ENCODE measurements around the gene BANK1.
A peak's percentile ranks its signal among the peaks of the same experiment; 100 is the strongest.

Gene BANK1

DNA sequence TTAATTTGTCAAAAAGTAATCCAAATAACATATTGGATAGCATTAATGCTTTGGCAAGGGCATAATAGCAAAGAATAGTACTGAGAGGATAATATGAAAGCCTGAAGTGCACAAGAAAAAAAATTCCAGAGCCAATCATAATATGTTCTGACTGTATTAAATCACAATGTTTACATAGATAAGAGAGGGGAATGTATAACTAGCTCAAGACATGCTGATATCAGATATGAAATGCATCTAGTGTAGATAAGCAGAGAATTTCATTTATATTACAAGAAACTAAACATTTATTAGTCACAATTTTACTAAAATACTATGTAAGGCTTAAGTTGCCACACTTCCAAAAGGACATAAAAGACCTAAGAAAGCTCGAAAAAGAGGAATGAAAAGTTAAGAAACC, 193.3 kb downstream of the BANK1 start:
- no peak overlapping the region for H2BK120ac ChIP-seq (ENCODE audit: low read depth, low read length)
- no peak overlapping the region for H4K8ac ChIP-seq (ENCODE audit: low read length)
- H3K4me2 ChIP-seq (ENCODE audit: low read length, poor library complexity, severe bottlenecking), result no peak overlapping the region
- H3K9me3 ChIP-seq (ENCODE audit: control insufficient read depth, low read length), result peaks cover 6% of the 10 kb centered on the region
- no peak overlapping the region for H2BK12ac ChIP-seq (ENCODE audit: low read length in 2 of 2)
- H3K9ac ChIP-seq (ENCODE audit: low read length), result no peak overlapping the region
- DNase-seq, result no peak
- H3K14ac ChIP-seq (ENCODE audit: low read length in 2 of 2), result no peak overlapping the region
- H2AFZ ChIP-seq (ENCODE audit: low read depth, low read length), result no peak overlapping the region
- no peak overlapping the region for H2BK15ac ChIP-seq (ENCODE audit: low read depth, poor library complexity, severe bottlenecking)
- H3K4me1 ChIP-seq (ENCODE audit: control insufficient read depth, insufficient read depth, low read depth, low read length), result no peaks in the 10 kb centered on the region
- no peak overlapping the region for H3K4me3 ChIP-seq (ENCODE audit: insufficient read depth in 1 of 2, low read depth in 1 of 2, low read length in 2 of 2)
- no peaks in the 10 kb centered on the region for H3K36me3 ChIP-seq (ENCODE audit: control insufficient read depth in 1 of 2, insufficient read depth in 2 of 2, low read depth in 1 of 2, low read length in 2 of 2)
- no peak overlapping the region for H3K4ac ChIP-seq (ENCODE audit: low read depth in 1 of 2, low read length in 2 of 2)
- no peaks in the 10 kb centered on the region for H3K27me3 ChIP-seq (ENCODE audit: control insufficient read depth in 1 of 2, insufficient read depth in 1 of 2, low read length in 2 of 2)
- H3K18ac ChIP-seq (ENCODE audit: low read depth in 1 of 2, low read length in 2 of 2), result no peak overlapping the region
- WGBS, result 71% methylated on average over 1 of the region's 1 CpG
- H3K23ac ChIP-seq (ENCODE audit: low read length in 2 of 2), result no peak overlapping the region
- H3K79me1 ChIP-seq (replicated peaks; ENCODE audit: low read length, poor library complexity, severe bottlenecking), result no peaks in the 10 kb centered on the region
- H4K91ac ChIP-seq (ENCODE audit: low read length), result no peak overlapping the region
- no peak overlapping the region for H3K27ac ChIP-seq (ENCODE audit: low read length, poor library complexity, severe bottlenecking)
- H2BK5ac ChIP-seq (ENCODE audit: low read depth, low read length, poor library complexity, severe bottlenecking), result no peak overlapping the region
- no peak overlapping the region for H2AK5ac ChIP-seq (ENCODE audit: low read length, severe bottlenecking)

DNA sequence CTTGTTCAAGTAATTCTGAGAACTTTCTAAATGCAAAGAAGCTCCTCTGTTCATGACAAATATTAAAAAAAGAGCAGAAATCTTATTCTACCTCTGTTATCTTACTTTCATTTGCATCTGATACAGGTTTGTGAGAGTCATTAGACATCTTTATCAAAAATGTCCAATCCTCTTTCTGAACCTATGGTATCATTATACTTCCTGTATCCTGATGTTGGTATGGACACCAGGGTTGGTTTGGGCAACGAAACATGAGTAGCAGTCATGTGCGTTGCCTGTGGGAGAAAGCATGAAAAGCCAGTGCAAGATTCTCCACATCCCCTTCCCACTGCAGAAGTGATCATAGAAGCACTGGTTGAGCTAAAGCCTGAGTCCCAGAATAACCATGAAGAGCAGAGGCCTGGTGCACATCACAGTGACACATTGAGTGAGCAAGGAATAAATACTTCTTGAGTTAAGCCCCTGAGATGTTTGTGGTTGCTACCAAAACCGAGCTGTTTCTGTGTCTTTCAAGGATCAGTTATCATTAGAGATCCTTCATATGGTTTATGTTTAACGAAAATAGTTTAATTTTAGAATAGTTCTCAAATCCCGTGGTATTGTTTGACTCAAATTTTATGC, 197.2 kb downstream of the BANK1 start:
- no peak overlapping the region for H3K4ac ChIP-seq (ENCODE audit: low read depth in 1 of 2, low read length in 2 of 2)
- H2AK5ac ChIP-seq (ENCODE audit: low read length, severe bottlenecking), result no peak overlapping the region
- H3K27me3 ChIP-seq (ENCODE audit: control insufficient read depth in 1 of 2, insufficient read depth in 1 of 2, low read length in 2 of 2), result no peaks in the 10 kb centered on the region
- H3K27ac ChIP-seq (ENCODE audit: low read length, poor library complexity, severe bottlenecking), result no peak overlapping the region
- no peak overlapping the region for H4K91ac ChIP-seq (ENCODE audit: low read length)
- no peak overlapping the region for H3K4me3 ChIP-seq (ENCODE audit: insufficient read depth in 1 of 2, low read depth in 1 of 2, low read length in 2 of 2)
- H2BK5ac ChIP-seq (ENCODE audit: low read depth, low read length, poor library complexity, severe bottlenecking), result no peak overlapping the region
- no peak overlapping the region for H3K14ac ChIP-seq (ENCODE audit: low read length in 2 of 2)
- no peak overlapping the region for H3K9ac ChIP-seq (ENCODE audit: low read length)
- H2AFZ ChIP-seq (ENCODE audit: low read depth, low read length), result no peak overlapping the region
- H3K4me2 ChIP-seq (ENCODE audit: low read length, poor library complexity, severe bottlenecking), result no peak overlapping the region
- no peak overlapping the region for H3K23ac ChIP-seq (ENCODE audit: low read length in 2 of 2)
- H4K8ac ChIP-seq (ENCODE audit: low read length), result no peak overlapping the region
- H3K79me1 ChIP-seq (replicated peaks; ENCODE audit: low read length, poor library complexity, severe bottlenecking), result no peaks in the 10 kb centered on the region
- WGBS, result 17% methylated on average over 4 of the region's 5 CpGs
- H2BK15ac ChIP-seq (ENCODE audit: low read depth, poor library complexity, severe bottlenecking), result no peak overlapping the region
- no peaks in the 10 kb centered on the region for H3K4me1 ChIP-seq (ENCODE audit: control insufficient read depth, insufficient read depth, low read depth, low read length)
- peaks cover 6% of the 10 kb centered on the region for H3K9me3 ChIP-seq (ENCODE audit: control insufficient read depth, low read length)
- DNase-seq, result peak; percentile 89
- H3K36me3 ChIP-seq (ENCODE audit: control insufficient read depth in 1 of 2, insufficient read depth in 2 of 2, low read depth in 1 of 2, low read length in 2 of 2), result no peaks in the 10 kb centered on the region
- no peak overlapping the region for H3K18ac ChIP-seq (ENCODE audit: low read depth in 1 of 2, low read length in 2 of 2)
- H2BK120ac ChIP-seq (ENCODE audit: low read depth, low read length), result no peak overlapping the region
- no peak overlapping the region for H2BK12ac ChIP-seq (ENCODE audit: low read length in 2 of 2)

DNA sequence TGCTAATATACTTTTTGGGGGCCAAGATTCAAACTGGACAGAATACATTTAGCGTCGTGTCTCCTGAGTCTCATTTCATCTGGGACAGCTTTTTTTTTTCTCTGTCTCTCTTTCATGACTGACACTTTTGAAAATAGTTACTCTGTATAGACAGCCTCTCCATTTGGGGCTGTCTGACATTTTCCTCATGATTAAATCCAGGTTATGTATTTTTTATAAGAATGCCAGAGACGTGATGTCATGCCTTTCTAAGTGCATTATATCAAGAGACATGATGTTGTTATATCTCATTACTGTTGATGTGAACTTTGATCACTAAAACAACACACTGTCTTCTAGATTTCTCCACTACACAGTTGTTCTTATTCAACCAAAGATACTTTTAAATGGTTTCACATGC, 199.0 kb downstream of the BANK1 start:
- Histone ChIP-seq H4K8ac (ENCODE audit: low read length) (no peak overlapping the region), H2AFZ (ENCODE audit: low read depth, low read length) (no peak overlapping the region), H3K4me1 (ENCODE audit: control insufficient read depth, insufficient read depth, low read depth, low read length) (no peaks in the 10 kb centered on the region), H3K9ac (ENCODE audit: low read length) (no peak overlapping the region), H3K23ac (ENCODE audit: low read length in 2 of 2) (no peak overlapping the region), H3K27me3 (ENCODE audit: control insufficient read depth in 1 of 2, insufficient read depth in 1 of 2, low read length in 2 of 2) (no peaks in the 10 kb centered on the region), H3K4me3 (ENCODE audit: insufficient read depth in 1 of 2, low read depth in 1 of 2, low read length in 2 of 2) (no peak overlapping the region), H2BK120ac (ENCODE audit: low read depth, low read length) (no peak overlapping the region), H2AK5ac (ENCODE audit: low read length, severe bottlenecking) (no peak overlapping the region), H3K79me1 (replicated peaks; ENCODE audit: low read length, poor library complexity, severe bottlenecking) (no peaks in the 10 kb centered on the region), H2BK12ac (ENCODE audit: low read length in 2 of 2) (no peak overlapping the region), H2BK5ac (ENCODE audit: low read depth, low read length, poor library complexity, severe bottlenecking) (no peak overlapping the region), H3K9me3 (ENCODE audit: control insufficient read depth, low read length) (peaks cover 6% of the 10 kb centered on the region), H3K36me3 (ENCODE audit: control insufficient read depth in 1 of 2, insufficient read depth in 2 of 2, low read depth in 1 of 2, low read length in 2 of 2) (no peaks in the 10 kb centered on the region), H3K18ac (ENCODE audit: low read depth in 1 of 2, low read length in 2 of 2) (no peak overlapping the region), H3K14ac (ENCODE audit: low read length in 2 of 2) (no peak overlapping the region), H4K91ac (ENCODE audit: low read length) (no peak overlapping the region), H3K27ac (ENCODE audit: low read length, poor library complexity, severe bottlenecking) (no peak overlapping the region), H3K4ac (ENCODE audit: low read depth in 1 of 2, low read length in 2 of 2) (no peak overlapping the region), H3K4me2 (ENCODE audit: low read length, poor library complexity, severe bottlenecking) (no peak overlapping the region), H2BK15ac (ENCODE audit: low read depth, poor library complexity, severe bottlenecking) (no peak overlapping the region)
- 98% methylated on average over 2 of the region's 3 CpGs for WGBS
- DNase-seq, result no peak

DNA sequence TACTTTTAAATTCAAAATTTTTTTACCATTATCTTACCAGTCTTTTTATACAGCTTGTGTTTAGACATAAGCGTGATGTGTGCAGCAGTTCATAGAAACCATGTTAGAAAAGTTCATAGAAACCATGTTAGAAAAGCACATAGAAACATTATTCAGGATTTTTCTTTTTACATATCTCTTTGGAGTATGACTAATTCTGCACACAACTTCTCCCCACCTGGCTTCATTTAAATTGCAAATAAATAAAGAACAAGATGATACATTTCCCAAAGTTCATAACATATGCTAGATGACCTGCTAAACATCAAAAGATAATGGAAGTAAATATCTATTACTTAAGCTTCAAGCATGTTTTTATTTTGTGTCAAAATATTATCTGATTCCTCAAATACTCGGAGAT, 201.9 kb downstream of the BANK1 start:
- Histone ChIP-seq H3K18ac (ENCODE audit: low read depth in 1 of 2, low read length in 2 of 2) (no peak overlapping the region), H2BK5ac (ENCODE audit: low read depth, low read length, poor library complexity, severe bottlenecking) (no peak overlapping the region), H4K8ac (ENCODE audit: low read length) (no peak overlapping the region), H2BK12ac (ENCODE audit: low read length in 2 of 2) (no peak overlapping the region), H2BK15ac (ENCODE audit: low read depth, poor library complexity, severe bottlenecking) (no peak overlapping the region), H2AK5ac (ENCODE audit: low read length, severe bottlenecking) (no peak overlapping the region), H3K9ac (ENCODE audit: low read length) (no peak overlapping the region), H3K4me1 (ENCODE audit: control insufficient read depth, insufficient read depth, low read depth, low read length) (no peaks in the 10 kb centered on the region), H3K14ac (ENCODE audit: low read length in 2 of 2) (no peak overlapping the region), H3K4me3 (ENCODE audit: insufficient read depth in 1 of 2, low read depth in 1 of 2, low read length in 2 of 2) (no peak overlapping the region), H3K23ac (ENCODE audit: low read length in 2 of 2) (no peak overlapping the region), H3K79me1 (replicated peaks; ENCODE audit: low read length, poor library complexity, severe bottlenecking) (no peaks in the 10 kb centered on the region), H3K27me3 (ENCODE audit: control insufficient read depth in 1 of 2, insufficient read depth in 1 of 2, low read length in 2 of 2) (no peaks in the 10 kb centered on the region), H3K4ac (ENCODE audit: low read depth in 1 of 2, low read length in 2 of 2) (no peak overlapping the region), H3K27ac (ENCODE audit: low read length, poor library complexity, severe bottlenecking) (no peak overlapping the region), H2AFZ (ENCODE audit: low read depth, low read length) (no peak overlapping the region), H3K9me3 (ENCODE audit: control insufficient read depth, low read length) (no peaks in the 10 kb centered on the region), H2BK120ac (ENCODE audit: low read depth, low read length) (no peak overlapping the region), H3K36me3 (ENCODE audit: control insufficient read depth in 1 of 2, insufficient read depth in 2 of 2, low read depth in 1 of 2, low read length in 2 of 2) (no peaks in the 10 kb centered on the region), H3K4me2 (ENCODE audit: low read length, poor library complexity, severe bottlenecking) (no peak overlapping the region), H4K91ac (ENCODE audit: low read length) (no peak overlapping the region)
- no peak for DNase-seq
- 98% methylated on average over 1 of the region's 2 CpGs for WGBS

Data from mesenchymal stem cell (in vitro differentiated cells and primary cell).